GM18505 (cell line): Measurements from ENCODE around the gene PDE4C.

Source experiments
- ATAC-seq: cut with Tn5 transposase; IDR thresholded peaks from one replicate; pipeline ENCODE4 v1.9.1; 2021; ENCODE audit not compliant: unreplicated experiment
- POLR2A ChIP-seq: IDR thresholded peaks from 4 replicates; pipeline ENCODE4 v1.6.1; 2011; ENCODE audit warnings: borderline replicate concordance; ENCODE audit not compliant: insufficient read depth, insufficient read length; ENCODE audit errors: extremely low read depth

Gene PDE4C

GRCh38 chr19:18192673-18193387 lies 33.4 kb downstream of the PDE4C start, which contains the start of gene MPV17L2:
Gene MPV17L2, plus strand, starts transcription at chr19:18193218. Its CDS starts 64 bp downstream, at chr19:18193282.
- ATAC-seq: peak; percentile 84
- peak; percentile 69 for TF ChIP-seq POLR2A

- no peak for ATAC-seq
- TF ChIP-seq POLR2A: no peak
Measured at GRCh38 chr19:18191640-18192062, 34.6 kb downstream of the PDE4C start.

- TF ChIP-seq POLR2A: no peak
- ATAC-seq: no peak
Measured at GRCh38 chr19:18190278-18190677, 36.0 kb downstream of the PDE4C start.

- no peak for ATAC-seq
- TF ChIP-seq POLR2A: no peak
Measured at GRCh38 chr19:18185538-18185937, 40.7 kb downstream of the PDE4C start.

- no peak for TF ChIP-seq POLR2A
- no peak for ATAC-seq
Measured at GRCh38 chr19:18183529-18183928, 42.7 kb downstream of the PDE4C start.

- no peak for TF ChIP-seq POLR2A
- no peak for ATAC-seq
Measured at GRCh38 chr19:18179957-18180356, 46.3 kb downstream of the PDE4C start.

GRCh38 chr19:18176367-18177310 lies 49.6 kb downstream of the PDE4C start:
- no peak for TF ChIP-seq POLR2A
- ATAC-seq: no peak

GRCh38 chr19:18174983-18175382 lies 51.3 kb downstream of the PDE4C start:
- no peak for TF ChIP-seq POLR2A
- ATAC-seq: no peak
